Forelimb muscle (tissue), 1 donor: Measurements from ENCODE around the gene VEPH1. TPM values are rescaled to one million over a fixed set of nuclear protein-coding genes. Genes with fewer than 3 reads are reported as not detected.

Source experiments
- DNase-seq: peaks from one replicate; pipeline ENCODE4 v3.0.0-alpha.2; 2013; ENCODE audit warnings: low read depth
- polyA plus RNA-seq: library from polyadenylated mRNA; unstranded; fragments of 120-200 nt; gene quantifications from one replicate; pipeline ENCODE4 v1.2.1, GENCODE V29; 2013; ENCODE audit not compliant: insufficient read length

Gene VEPH1
- polyA plus RNA-seq, 1 donor, result 0.63 TPM

DNA sequence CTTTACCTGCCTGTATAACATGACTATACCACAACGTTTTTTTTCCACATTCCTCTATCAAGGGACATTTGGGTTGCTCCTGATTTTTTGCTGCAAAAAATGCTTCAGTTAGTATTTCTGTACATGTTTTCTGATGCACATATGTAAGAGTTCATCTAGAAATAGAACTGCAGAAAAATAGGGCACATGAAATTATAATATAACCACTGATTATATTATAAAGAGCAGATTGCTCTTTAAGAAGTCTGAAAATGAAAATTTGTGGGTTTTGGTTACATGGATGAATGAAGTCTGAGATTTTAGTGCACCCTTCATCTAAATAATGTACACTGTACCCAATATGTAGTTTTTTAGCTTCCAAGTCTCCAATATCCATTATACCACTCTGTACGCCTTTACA is 196.7 kb downstream of the VEPH1 start:
- DNase-seq, result no peak

DNA sequence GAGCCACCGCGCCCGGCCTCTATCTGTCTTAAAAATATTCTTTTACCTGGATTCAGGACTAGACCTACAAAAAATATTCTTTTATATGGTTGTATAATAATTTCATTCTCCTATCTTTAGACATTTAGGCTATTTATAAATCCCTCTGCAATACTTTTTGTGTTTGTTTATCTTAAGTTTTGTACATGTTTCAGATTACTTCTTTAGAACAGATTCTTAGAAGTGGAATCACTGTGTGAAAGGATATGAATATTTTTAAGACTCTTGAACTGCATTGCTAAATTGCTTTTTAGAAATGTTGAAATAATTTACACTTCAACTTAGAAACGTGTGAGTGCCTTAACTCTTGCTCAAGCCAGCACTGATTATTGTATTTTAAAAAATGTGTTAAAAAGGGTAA is 197.8 kb downstream of the VEPH1 start:
- no peak for DNase-seq

DNA sequence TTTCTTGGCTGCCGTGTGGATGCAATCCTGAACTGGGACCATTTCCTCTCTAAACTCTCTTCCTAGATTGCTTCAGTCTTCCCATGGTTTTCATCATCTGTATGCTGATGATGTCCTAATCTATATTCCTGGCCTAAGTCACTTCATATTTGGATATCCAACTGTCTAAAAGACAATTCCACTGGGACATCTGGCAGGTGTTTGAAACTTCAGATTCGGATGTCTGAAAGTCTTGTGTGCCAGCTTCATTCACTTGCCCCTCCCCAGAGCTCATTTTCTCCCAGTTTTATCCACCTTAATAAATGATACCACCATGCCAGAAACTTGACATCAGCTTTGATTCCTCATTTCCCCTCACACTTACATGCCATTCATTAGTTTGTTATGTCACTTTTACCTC is 201.5 kb downstream of the VEPH1 start:
- DNase-seq, result no peak

DNA sequence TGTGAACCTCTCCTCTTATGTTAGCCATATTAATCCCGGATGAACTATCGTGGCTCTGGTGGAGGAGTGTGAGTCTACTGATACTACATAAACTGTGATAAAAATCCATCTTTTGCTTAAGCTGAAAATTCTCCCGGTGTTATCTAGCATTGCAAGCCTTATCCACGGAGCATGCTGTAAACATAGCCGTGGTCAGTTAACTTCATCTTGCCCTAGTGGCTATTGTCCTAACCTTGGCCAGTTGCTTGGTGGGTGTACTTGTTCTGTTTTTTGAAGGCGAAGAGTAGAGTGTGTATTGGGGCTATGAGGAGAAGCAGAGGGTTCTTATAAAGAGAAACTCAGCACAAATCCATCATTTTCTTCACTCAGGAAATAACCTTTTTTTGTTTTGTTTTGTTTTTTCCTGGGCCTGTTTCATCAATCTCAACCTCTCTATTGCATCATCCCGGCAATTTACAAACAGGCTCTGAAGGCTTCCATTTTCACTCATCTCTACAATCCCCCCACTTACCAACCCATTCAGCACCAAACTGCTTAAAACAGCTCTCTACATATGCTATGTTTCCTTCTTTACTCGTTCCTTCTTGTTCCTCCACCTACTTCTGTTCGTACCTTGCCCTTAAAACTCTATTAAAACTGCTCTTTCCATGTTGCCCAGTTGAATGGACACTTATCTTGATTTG is 202.1 kb downstream of the VEPH1 start:
- no peak for DNase-seq

DNA sequence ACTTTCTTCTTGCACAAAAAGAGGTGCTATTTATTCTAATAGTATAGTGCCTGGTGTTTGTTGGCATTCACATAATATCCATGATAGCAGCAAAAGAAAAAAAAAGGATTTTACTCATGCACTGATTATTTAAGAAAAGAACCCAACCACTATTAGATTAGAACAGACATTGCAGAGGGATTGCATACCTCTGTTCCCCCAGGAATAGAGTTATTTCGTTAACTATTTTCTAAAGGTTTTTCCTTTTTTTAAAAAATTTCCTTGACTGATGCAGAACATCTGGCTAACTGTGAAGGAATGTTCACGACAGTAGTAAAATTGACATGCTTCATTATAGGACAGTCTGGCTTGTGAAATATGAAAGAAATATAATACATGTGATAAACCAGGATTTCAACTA is 203.1 kb downstream of the VEPH1 start:
- DNase-seq, result no peak

DNA sequence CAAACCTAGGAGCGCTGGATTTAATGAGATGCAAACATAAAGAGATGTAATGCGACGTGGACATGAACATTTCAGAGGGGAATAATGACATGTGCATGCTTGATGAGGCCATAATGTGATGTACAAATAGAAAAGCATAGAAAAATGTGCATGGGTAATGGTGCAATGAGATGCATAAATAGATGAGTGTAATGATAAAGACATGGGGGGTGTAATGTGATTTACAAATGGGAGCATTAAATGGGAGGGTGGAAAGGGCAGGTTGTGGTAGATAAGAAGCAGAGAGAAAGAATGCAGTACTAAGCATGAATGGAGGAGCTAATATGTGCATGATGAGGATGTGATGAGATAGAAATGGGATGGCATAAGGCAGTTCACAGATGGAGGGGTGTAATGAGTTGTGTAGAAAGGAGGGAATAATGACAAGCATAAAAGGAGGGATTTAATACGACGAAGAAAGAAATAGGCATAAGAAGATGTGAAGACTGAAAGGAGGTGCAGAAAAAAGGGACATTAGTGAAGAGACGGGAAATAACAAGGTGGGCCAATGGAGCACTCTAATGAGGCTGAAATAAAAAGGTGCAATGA is 205.8 kb downstream of the VEPH1 start:
- DNase-seq, result no peak

DNA sequence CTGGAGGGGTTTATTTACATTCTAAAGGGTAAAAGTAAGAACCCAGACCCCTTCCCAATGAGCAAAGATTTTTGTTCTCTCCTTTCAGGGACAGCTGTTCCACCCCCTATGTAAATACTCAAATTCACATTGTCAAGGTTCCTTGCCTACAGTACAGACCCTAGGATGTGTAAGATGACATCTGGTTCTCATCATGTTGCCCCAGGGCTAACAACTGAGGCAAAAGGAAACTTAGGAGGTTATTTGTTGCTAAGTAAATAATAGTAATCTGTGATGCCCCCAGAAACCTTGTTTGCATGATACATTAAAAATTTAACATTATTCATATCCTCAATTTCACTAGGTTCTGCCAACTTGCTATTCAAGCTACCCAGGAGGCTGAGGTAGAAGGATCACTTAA is 208.3 kb downstream of the VEPH1 start:
- no peak for DNase-seq

DNA sequence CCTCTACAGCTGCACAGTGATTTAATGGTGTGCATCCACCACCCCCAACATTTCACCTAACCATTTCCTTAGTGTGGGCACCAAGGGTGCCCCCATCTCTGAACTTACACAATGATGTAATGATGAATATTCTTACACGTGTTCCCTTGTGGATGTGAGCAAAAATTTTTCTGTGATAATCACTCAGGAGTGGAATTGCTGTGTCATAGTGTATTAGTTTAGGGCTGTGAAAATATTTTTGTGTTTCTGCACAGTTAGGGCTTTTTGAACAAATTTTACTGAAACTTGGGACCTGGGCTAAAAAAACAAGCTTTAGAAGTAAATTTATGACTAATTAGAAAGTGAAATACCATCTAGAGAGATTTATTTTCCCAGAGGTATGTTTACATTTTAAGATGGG is 208.7 kb downstream of the VEPH1 start:
- DNase-seq, result no peak

DNA sequence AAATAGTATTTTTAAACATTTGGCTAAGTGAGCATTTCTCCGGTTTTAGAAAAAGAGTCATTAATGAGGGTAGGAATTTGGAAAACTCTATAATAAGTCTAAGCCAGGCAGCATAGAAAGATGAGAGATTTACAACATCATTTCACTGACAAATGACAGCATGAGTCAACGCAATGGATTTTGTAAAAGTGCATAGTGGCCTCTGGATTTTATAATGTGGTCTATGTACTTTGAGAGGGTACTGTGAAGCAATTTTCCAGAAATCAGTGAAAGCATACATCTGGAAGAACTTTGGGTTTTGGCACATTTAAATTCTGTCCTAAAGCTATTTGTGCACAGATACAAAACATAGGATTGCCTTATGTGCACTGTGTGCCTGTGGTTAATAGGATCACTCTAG is 212.4 kb downstream of the VEPH1 start:
- no peak for DNase-seq

DNA sequence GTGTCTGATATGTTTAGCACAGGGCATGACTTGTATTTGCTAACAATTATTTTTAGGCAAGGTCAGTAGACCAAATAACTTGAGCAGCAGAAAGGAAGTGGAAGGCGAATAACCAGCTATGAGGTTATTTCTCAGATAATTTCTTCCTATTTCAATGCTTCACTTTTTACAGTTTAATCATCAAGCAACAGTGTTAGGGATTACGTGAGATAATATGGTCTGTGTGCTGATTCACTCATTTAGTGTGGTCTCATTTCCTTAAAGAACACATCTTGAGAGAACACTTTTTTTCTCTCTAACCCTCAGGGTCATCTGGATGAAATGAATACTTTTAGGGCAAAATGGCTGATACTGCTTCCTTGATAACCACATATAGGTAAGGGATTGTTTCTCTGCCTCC is 217.2 kb downstream of the VEPH1 start:
- no peak for DNase-seq

DNA sequence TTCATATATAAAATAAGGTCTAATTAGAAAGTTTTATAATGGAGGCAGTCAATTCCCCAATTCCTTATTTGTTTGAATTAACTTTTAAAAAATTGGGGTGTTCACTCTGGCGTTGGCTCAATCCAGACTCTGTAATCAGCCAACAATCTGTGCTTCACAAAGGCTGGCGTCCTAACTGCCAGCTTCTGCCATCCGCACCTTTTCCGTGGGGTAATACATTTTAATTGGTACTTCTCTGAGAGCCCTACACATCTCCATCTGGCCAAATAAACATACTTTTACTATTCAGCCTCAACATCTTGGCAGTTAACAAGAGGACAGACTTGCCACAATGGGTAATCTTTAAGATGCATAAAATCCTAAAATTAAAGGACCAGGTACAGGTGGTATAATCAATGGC is 218.1 kb downstream of the VEPH1 start:
- DNase-seq, result no peak

DNA sequence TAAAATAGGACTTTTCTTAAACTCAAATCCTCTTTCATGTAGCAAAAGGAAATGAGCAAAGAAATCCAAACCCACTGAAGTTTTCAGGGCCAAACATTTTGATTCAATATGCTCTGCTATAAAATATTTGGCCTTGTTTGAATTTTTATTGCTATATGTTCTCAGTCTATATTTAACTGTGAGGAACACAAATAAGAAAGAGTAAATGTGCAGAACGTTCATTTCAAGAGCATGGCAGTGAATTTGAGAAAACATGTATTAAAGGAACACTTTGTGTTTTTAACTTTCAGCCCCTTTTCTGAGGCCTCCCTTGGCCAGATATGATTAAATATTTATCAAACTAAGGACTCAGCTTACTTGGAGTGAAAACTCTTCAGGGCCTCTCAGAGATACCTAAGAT is 218.5 kb downstream of the VEPH1 start:
- DNase-seq, result no peak

DNA sequence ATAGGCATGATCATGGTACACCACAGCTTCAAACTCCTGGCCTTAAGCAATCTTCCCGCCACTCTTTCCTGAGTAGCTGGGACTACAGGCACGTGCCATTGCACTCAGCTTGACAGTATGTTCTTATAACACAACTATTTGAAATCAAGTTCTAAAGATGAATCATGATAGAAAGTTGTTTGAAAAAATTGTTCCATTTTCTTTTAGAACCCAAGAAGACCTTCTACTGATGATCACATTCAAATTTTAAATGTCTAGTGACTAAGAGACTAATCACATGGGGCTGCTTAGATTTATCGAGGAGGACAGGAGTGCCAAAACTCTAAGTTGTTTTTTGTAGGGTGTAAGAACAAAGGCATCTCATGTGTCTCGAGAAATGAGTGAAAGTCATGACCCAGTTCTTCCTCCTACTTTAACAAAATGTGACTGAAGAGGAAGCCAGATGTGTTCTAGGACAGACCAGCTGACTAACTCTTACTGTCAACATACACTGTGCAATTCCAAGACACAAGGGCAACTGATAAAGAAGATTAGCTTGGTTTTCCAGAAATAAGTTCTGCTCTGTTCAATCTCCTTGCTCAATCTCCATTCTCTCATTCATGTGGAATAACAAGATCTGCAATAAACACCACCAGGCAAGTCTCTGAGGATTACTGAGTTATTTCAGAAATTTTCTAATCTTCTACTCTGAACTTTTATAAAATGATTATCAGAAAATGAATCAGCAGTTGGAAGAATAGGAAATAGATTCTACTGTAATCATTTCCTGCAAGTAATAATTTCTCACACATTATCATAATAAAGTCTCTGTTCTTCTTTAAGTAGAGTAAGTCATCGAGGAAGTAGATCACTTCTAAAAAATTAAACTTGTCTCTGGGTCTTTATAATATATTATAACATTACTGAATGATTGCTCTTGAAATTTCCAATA is 220.7 kb downstream of the VEPH1 start:
- no peak for DNase-seq

DNA sequence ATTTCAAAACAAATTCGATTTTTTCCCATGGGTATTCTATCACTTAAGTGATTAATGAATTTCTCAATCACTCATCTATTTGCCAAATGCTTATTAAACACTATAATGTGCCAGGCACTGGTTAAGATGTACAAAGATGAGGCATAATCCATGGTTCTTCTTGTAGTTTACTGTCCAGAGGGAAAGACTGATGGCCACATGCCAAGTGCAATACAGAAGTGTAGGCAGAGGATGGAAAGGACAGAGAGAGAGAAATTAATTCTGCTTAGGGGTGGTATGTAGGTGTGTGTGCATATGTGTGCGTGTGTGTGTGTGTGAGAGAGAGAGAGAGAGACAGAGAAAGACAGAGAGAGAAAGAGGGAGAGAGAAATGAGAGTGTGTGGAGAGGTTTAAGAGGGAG is 222.4 kb downstream of the VEPH1 start:
- DNase-seq, result no peak

DNA sequence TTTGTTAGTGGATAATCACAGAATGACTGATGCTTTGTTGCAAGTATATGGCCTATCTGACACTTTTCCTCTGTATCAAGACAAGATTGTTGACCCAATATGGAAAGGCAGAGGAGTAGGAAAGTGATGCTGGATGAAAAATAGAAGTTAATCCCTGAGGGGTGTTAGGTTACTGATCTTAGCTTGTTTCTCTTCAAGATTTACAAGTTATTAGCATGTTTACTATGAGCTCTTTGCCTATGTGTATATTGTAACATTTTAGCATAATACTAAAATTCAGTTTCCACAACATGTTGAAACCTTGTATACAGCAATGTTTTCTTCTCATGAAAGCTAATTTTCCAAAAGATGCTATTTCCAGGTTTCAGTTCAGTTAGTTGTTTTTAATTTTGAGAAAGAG is 222.9 kb downstream of the VEPH1 start:
- no peak for DNase-seq

DNA sequence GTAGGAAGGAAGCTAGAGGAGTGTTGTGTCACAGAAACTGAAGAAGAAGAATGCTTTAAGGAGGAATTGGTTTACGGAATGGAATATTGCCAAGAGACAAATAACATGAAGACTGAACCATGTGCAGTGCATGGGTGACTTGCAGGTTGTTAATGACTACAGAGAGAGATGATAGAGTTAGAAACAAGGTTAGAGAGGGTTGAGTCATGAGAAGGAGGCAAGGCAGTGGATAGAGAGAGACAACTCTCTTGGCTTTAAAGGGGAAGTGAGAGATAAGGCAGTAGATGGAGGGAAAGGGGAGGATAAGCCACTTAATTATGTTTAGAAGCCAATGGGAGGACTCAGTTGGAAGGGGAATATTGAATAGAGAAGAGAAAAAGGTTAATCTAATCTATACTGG is 224.0 kb downstream of the VEPH1 start:
- no peak for DNase-seq

DNA sequence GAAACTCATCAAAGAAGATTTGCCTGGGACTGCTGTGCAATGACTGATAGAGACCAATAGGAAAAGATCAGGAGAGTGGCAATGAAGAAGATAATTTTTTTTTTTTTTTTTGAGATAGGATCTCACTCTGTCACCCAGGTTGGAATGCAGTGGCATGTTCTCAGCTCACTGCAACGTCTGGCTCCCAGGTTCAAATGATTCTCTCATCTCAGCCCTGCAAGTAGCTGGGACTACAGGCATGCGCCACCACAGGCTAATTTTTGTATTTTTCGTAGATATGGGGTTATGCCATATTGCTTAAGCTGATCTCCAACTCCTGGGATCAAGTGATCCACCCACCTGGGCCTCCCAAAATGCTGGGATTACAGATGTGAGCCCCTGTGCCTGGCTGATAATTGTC is 226.4 kb downstream of the VEPH1 start:
- no peak for DNase-seq

DNA sequence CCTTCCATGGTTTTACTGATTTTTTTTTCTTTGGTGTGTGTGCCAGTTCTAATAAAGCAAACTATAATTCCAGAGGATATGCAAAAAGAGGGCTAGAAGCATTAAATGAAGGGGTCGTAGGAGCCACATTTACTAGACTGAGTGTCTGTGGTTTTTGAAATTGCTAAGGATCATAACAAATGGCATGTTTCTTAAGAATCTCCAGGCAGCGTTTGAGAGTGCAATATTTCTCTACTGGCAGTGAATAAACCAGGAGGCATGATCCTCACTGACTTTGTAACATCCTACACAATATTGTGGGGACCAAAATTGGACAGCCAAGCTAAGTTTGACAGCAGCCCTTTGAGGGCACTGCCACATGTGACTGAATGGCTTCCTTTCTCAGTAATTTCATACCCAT is 227.4 kb downstream of the VEPH1 start:
- no peak for DNase-seq

DNA sequence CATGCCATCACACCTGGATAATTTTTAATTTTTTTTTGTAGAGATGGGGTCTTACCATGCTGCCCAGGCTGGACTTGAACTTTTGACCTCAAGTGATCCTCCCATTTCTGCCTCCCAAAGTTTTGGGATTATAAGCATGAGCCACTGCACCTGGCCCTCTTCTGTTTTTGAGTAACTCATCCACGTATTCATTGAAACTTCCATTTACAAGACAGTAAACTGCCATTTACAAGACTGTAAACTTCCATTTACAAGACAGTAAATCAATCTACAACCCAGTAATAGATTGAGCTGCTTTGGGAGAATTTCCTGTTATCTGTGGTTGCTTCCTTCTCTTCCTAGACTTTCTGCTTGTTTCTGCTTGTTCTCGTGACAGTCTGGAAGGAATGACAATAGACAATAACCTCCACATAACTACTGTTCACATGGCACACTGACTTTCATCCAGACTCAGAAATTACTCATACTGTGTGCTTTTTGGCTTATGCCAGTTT is 228.5 kb downstream of the VEPH1 start:
- DNase-seq, result no peak

DNA sequence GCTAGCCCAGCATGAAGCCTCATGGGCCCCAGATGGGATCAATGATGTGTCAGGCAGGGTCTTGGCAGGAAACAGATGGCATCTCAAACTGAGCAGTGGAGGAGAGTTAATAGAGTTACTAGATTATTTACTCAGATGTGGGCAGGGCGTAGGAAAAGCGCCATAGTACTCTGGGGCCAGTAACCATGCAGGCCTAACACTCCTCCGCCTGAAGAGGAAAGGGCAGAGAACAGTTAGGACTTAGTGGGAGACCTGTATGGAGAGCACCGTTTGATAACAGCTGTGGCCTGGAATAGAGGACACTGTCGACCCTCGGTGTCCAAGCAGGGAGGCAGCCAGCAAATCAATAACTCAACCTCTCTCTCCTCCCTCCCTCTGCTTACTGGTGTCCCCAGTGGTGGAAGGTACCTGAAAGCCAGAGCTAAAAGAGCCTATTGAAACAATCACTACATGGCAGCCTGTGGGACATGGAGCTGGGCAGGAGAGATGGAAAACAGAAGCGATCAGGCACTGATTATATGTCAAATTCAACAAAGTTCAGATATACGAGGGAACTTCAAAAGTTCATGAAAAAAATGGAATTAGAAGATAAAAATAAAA is 231.8 kb downstream of the VEPH1 start:
- no peak for DNase-seq

DNA sequence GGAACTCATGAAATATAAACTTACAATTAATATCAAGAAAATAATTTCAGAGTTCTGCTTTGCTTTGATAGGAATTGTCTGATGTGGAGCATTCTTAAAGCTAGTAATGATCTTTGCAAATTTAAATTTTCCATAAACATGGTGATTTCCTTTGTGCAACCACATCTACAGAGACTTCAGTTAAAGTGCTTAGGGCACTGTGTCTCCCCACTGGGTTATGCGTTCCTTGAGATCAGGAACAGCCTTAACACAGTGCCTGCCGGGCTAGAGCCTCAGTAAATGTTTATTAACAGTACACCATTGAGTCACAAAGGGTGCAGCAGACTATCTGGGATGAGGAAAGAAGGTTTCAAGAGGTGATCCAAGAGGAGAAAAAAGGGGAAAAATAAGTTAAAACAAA is 235.2 kb downstream of the VEPH1 start:
- no peak for DNase-seq

DNA sequence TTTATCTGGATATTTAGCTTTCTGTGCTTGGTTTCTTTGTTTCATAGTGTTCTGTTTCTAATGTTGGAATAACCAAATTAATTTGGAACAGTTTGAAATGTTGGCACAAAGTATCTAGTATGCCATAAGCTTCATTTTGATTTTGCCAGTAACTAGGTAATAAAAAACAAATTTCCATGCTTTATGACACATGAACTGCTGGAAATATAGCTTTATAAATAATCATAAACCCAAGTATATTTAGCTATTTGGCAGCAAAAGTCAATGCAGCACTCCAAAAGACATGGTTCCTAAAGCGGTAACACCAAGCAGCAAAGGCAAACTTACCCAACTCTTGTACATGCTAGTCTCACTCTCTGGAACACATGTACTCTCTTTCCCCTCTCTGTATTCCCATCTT is 237.3 kb downstream of the VEPH1 start:
- DNase-seq, result no peak
